NT2/D1 (cell line): ENCODE measurements around the gene LRFN2.

Source experiments
- YY1 ChIP-seq: IDR thresholded peaks from 2 replicates; pipeline ENCODE4 v1.6.1; 2011; ENCODE audit not compliant: insufficient read length, insufficient read depth
- ZNF274 ChIP-seq: IDR thresholded peaks from 2 replicates; pipeline ENCODE4 v1.6.1; 2011; ENCODE audit warnings: mild to moderate bottlenecking, low read depth, low read length

DNA sequence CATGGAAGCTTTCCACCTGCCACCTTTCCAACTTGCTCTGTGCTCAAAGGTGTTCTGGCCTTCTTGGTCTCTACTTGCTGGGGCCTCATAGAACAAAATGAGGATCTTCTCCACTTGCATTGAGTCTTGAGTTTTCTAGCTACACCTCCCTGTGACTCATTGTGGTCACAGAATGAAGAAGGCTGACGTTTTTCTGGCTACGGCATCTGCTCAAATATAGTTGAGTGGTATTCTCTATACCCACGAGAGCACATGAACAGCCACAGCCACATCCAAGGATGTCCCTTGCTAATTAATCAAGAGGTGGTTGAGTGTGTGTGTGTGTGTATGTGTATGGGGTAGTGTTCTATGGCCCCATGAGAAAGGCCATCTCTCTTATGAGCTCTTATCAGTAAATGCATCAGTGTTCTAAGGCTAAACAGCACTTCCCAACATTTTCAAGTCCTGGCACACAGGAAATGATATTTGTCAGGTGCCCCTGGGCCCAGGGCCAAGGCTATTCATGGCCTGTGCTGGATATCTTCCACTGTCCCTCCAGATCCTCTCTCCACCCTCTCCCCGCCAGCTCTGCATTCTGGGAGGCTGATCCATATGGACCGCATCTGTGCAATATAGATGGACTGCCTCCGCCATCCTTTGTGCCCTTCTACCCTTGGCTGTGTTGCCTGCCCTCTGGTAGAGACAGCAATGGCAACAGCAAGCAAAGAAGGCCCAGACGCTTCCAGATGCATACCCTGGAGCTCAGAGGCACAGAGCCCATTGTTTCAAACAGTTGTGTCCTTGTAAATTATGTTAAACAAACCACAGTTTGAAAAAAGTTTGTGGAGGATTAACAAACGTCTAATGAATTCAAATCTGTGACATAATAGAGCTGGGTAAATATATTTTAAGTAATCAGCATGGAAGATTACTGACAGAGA is 150.2 kb downstream of the LRFN2 start:
- TF ChIP-seq ZNF274 (no peak), YY1 (no peak)
